ENCODE results near the gene VPS37C.
"Not testable (repeated sequence)": the region's sequence is repeated elsewhere in the genome, so short reads cannot be mapped to it uniquely, and the experiment has no call there.

VPS37C gene

GRCh38 chr11:61174949-61175348, 13.7 kb upstream of the VPS37C start:
- DNase-seq (ENCODE audit: low read depth), result no peak

- no peak for DNase-seq (ENCODE audit: low read depth)
These were observed 13.0 kb upstream of the VPS37C start for GRCh38 chr11:61174273-61174672.

- no peak for DNase-seq (ENCODE audit: low read depth)
These were observed 12.2 kb upstream of the VPS37C start for GRCh38 chr11:61173456-61173855.

GRCh38 chr11:61172888-61173287, 11.7 kb upstream of the VPS37C start:
- no peak for DNase-seq (ENCODE audit: low read depth)

GRCh38 chr11:61172356-61172755, 11.1 kb upstream of the VPS37C start:
- DNase-seq (ENCODE audit: low read depth), result no peak

GRCh38 chr11:61171907-61172306, 10.7 kb upstream of the VPS37C start:
- DNase-seq (ENCODE audit: low read depth), result no peak

- DNase-seq (ENCODE audit: low read depth), result no peak
These were observed 9.3 kb upstream of the VPS37C start for GRCh38 chr11:61170566-61170965.

- no peak for DNase-seq (ENCODE audit: low read depth)
These were observed 7.6 kb upstream of the VPS37C start for GRCh38 chr11:61168800-61169199.

- no peak for DNase-seq (ENCODE audit: low read depth)
These were observed 6.9 kb upstream of the VPS37C start for GRCh38 chr11:61168042-61168688.

GRCh38 chr11:61166331-61166730, 5.1 kb upstream of the VPS37C start:
- DNase-seq (ENCODE audit: low read depth), result not testable (repeated sequence)

GRCh38 chr11:61165785-61166184, 4.6 kb upstream of the VPS37C start:
- not testable (repeated sequence) for DNase-seq (ENCODE audit: low read depth)

- no peak for DNase-seq (ENCODE audit: low read depth)
These were observed 3.6 kb upstream of the VPS37C start for GRCh38 chr11:61164606-61165424.

GRCh38 chr11:61163714-61164605, 2.7 kb upstream of the VPS37C start:
- no peak for DNase-seq (ENCODE audit: low read depth)

- no peak for DNase-seq (ENCODE audit: low read depth)
These were observed 1.8 kb upstream of the VPS37C start for GRCh38 chr11:61163021-61163420.

GRCh38 chr11:61162092-61162941, 1.1 kb upstream of the VPS37C start:
- DNase-seq (ENCODE audit: low read depth), result no peak

GRCh38 chr11:61160487-61161189, 588 bp downstream of the VPS37C start:
- DNase-seq (ENCODE audit: low read depth), result no peak

- DNase-seq (ENCODE audit: low read depth), result peak; percentile 58
These were observed 2.4 kb downstream of the VPS37C start for GRCh38 chr11:61158691-61159381.

- no peak for DNase-seq (ENCODE audit: low read depth)
These were observed 3.5 kb downstream of the VPS37C start for GRCh38 chr11:61157743-61158142.

- no peak for DNase-seq (ENCODE audit: low read depth)
These were observed 5.5 kb downstream of the VPS37C start for GRCh38 chr11:61155741-61156140.

GRCh38 chr11:61155312-61155711, 5.9 kb downstream of the VPS37C start:
- no peak for DNase-seq (ENCODE audit: low read depth)

All from GM04504 (cell line).